ENCODE measurements around the gene OXA1L.
"Not testable (repeated sequence)": the region's sequence is repeated elsewhere in the genome, so short reads cannot be mapped to it uniquely, and the experiment has no call there.

OXA1L gene

GRCh38 chr14:22797017-22797917, 30.8 kb downstream of the OXA1L start:
- in situ Hi-C loops (cut with HindIII; ENCODE audit: low sequenced_read_pairs) = no loop called here
- no peak for DNase-seq (ENCODE audit: low read depth, low spot score)
- TF ChIP-seq CTCF (IDR thresholded peaks at IDR 0.05; ENCODE audit: low read depth, low read length) = no peak
- no peak overlapping the region for H3K4me3 ChIP-seq (ENCODE audit: low read depth, low read length)

GRCh38 chr14:22798528-22798927, 32.0 kb downstream of the OXA1L start:
- in situ Hi-C loops (cut with HindIII; ENCODE audit: low sequenced_read_pairs) = no loop called here
- TF ChIP-seq CTCF (IDR thresholded peaks at IDR 0.05; ENCODE audit: low read depth, low read length) = no peak
- DNase-seq (ENCODE audit: low read depth, low spot score) = no peak
- no peak overlapping the region for H3K4me3 ChIP-seq (ENCODE audit: low read depth, low read length)

- TF ChIP-seq CTCF (IDR thresholded peaks at IDR 0.05; ENCODE audit: low read depth, low read length) = no peak
- H3K4me3 ChIP-seq (ENCODE audit: low read depth, low read length) = no peak overlapping the region
- in situ Hi-C loops (cut with HindIII; ENCODE audit: low sequenced_read_pairs) = no loop called here
- no peak for DNase-seq (ENCODE audit: low read depth, low spot score)
Measured at GRCh38 chr14:22800346-22800745, 33.9 kb downstream of the OXA1L start.

- DNase-seq (ENCODE audit: low read depth, low spot score) = no peak
- in situ Hi-C loops (cut with HindIII; ENCODE audit: low sequenced_read_pairs) = no loop called here
- no peak overlapping the region for H3K4me3 ChIP-seq (ENCODE audit: low read depth, low read length)
- no peak for TF ChIP-seq CTCF (IDR thresholded peaks at IDR 0.05; ENCODE audit: low read depth, low read length)
Measured at GRCh38 chr14:22801716-22802115, 35.2 kb downstream of the OXA1L start.

- no peak for TF ChIP-seq CTCF (IDR thresholded peaks at IDR 0.05; ENCODE audit: low read depth, low read length)
- no peak for DNase-seq (ENCODE audit: low read depth, low spot score)
- in situ Hi-C loops (cut with HindIII; ENCODE audit: low sequenced_read_pairs) = no loop called here
- no peak overlapping the region for H3K4me3 ChIP-seq (ENCODE audit: low read depth, low read length)
Measured at GRCh38 chr14:22802860-22803686, 36.6 kb downstream of the OXA1L start.

- no peak overlapping the region for H3K4me3 ChIP-seq (ENCODE audit: low read depth, low read length)
- DNase-seq (ENCODE audit: low read depth, low spot score) = no peak
- TF ChIP-seq CTCF (IDR thresholded peaks at IDR 0.05; ENCODE audit: low read depth, low read length) = no peak
- in situ Hi-C loops (cut with HindIII; ENCODE audit: low sequenced_read_pairs) = no loop called here
Measured at GRCh38 chr14:22803687-22803974, 37.1 kb downstream of the OXA1L start.

- DNase-seq (ENCODE audit: low read depth, low spot score); in situ Hi-C loops (cut with HindIII; ENCODE audit: low sequenced_read_pairs); H3K4me3 ChIP-seq (ENCODE audit: low read depth, low read length): not testable (repeated sequence)
Measured at GRCh38 chr14:22805235-22805634, 38.7 kb downstream of the OXA1L start.

Measured in astrocyte of the spinal cord (primary cell).